Measurements from ENCODE around the gene WDR49.

Gene WDR49

GRCh38 chr3:167656821-167657220, 3.1 kb upstream of the WDR49 start:
- no peak for TF ChIP-seq KLF16 (tag by site-specific recombination; IDR thresholded peaks at IDR 0.05)
- TF ChIP-seq PBX3 (CRISPR knock-in tag; IDR thresholded peaks at IDR 0.05) = no peak
- no peak for TF ChIP-seq ZNF114 (tag by site-specific recombination; IDR thresholded peaks at IDR 0.05)
- TF ChIP-seq ZNF585B (tag by site-specific recombination; IDR thresholded peaks at IDR 0.05) = no peak
- no peak for TF ChIP-seq ZBTB1 (tag by site-specific recombination; IDR thresholded peaks at IDR 0.05)
- TF ChIP-seq HOXA7 (CRISPR knock-in tag; IDR thresholded peaks at IDR 0.05; ENCODE audit: borderline replicate concordance) = no peak
- TF ChIP-seq KLF17 (tag by site-specific recombination; IDR thresholded peaks at IDR 0.05) = no peak
- Histone ChIP-seq H3K9me3 (ENCODE audit: control insufficient read depth, insufficient read depth, low read depth, low read length) (no peaks in the 10 kb centered on the region), H3K4me3 (ENCODE audit: low read depth, low read length) (no peak overlapping the region), H3K27ac (ENCODE audit: extremely low read depth, low read depth, low read length) (no peak overlapping the region), H3K36me3 (ENCODE audit: control insufficient read depth in 2 of 2, insufficient read depth in 1 of 2, low read length in 2 of 2) (no peaks in the 10 kb centered on the region), H3K4me1 (ENCODE audit: control insufficient read depth, insufficient read depth, low read length) (no peaks in the 10 kb centered on the region)
- POLR2A ChIA-PET = no interaction called here
- CTCF ChIA-PET = no interaction called here

GRCh38 chr3:167653155-167653554, 587 bp downstream of the WDR49 start:
- TF ChIP-seq ZNF18 (tag by site-specific recombination; IDR thresholded peaks at IDR 0.05) = no peak
- no peak for TF ChIP-seq HIC1 (tag by site-specific recombination; IDR thresholded peaks at IDR 0.05)
- TF ChIP-seq ZNF239 (tag by site-specific recombination; IDR thresholded peaks at IDR 0.05) = no peak
- no peak for TF ChIP-seq ZBTB21 (tag by site-specific recombination; IDR thresholded peaks at IDR 0.05)
- TF ChIP-seq KLF9 (tag by site-specific recombination; IDR thresholded peaks at IDR 0.05; ENCODE audit: low read depth) = no peak
- TF ChIP-seq KLF8 (tag by site-specific recombination; IDR thresholded peaks at IDR 0.05) = no peak
- TF ChIP-seq ZNF555 (tag by site-specific recombination; conservative IDR thresholded peaks at IDR 0.05) = no peak
- no peak for TF ChIP-seq ZNF449 (tag by site-specific recombination; IDR thresholded peaks at IDR 0.05)
- POLR2A ChIA-PET = no interaction called here
- H3K27ac ChIP-seq (ENCODE audit: extremely low read depth, low read depth, low read length) = no peak overlapping the region
- no peaks in the 10 kb centered on the region for H3K9me3 ChIP-seq (ENCODE audit: control insufficient read depth, insufficient read depth, low read depth, low read length)
- no peaks in the 10 kb centered on the region for H3K36me3 ChIP-seq (ENCODE audit: control insufficient read depth in 2 of 2, insufficient read depth in 1 of 2, low read length in 2 of 2)
- H3K4me1 ChIP-seq (ENCODE audit: control insufficient read depth, insufficient read depth, low read length) = no peaks in the 10 kb centered on the region
- H3K4me3 ChIP-seq (ENCODE audit: low read depth, low read length) = no peak overlapping the region
- CTCF ChIA-PET = no interaction called here

- CTCF ChIA-PET = no interaction called here
- H3K9me3 ChIP-seq (ENCODE audit: control insufficient read depth, insufficient read depth, low read depth, low read length) = no peaks in the 10 kb centered on the region
- no peaks in the 10 kb centered on the region for H3K4me1 ChIP-seq (ENCODE audit: control insufficient read depth, insufficient read depth, low read length)
- POLR2A ChIA-PET = no interaction called here
- H3K27ac ChIP-seq (ENCODE audit: extremely low read depth, low read depth, low read length) = no peak overlapping the region
- H3K4me3 ChIP-seq (ENCODE audit: low read depth, low read length) = no peak overlapping the region
- H3K36me3 ChIP-seq (ENCODE audit: control insufficient read depth in 2 of 2, insufficient read depth in 1 of 2, low read length in 2 of 2) = no peaks in the 10 kb centered on the region
- no peak for TF ChIP-seq ZNF48 (tag by site-specific recombination; IDR thresholded peaks at IDR 0.05)
- no peak for TF ChIP-seq ZNF280D (tag by site-specific recombination; IDR thresholded peaks at IDR 0.05)
- TF ChIP-seq ZSCAN4 (tag by site-specific recombination; IDR thresholded peaks at IDR 0.05) = no peak
- TF ChIP-seq ZNF791 (tag by site-specific recombination; IDR thresholded peaks at IDR 0.05) = no peak
- no peak for TF ChIP-seq ZNF274 (IDR thresholded peaks at IDR 0.05; ENCODE audit: low read length)
- TF ChIP-seq ZNF274 (tag by site-specific recombination; IDR thresholded peaks at IDR 0.05; ENCODE audit: borderline replicate concordance) = no peak
Observed at GRCh38 chr3:167651826-167652225, 1.9 kb downstream of the WDR49 start.

All from HEK293 (cell line).